GM23338 (cell line): Measurements from ENCODE around the gene KIF4A. TPM values are rescaled to one million over a fixed set of nuclear protein-coding genes. Genes with fewer than 3 reads are reported as not detected.

ENCODE experiments used
- ATAC-seq: fragments of 200-7000 bp; cut with Tn5 transposase; 3 replicates; pipeline ENCODE4 v1.9.1; 2020
- DNase-seq: peaks from one replicate; pipeline ENCODE4 v3.0.0-alpha.2; 2015; ENCODE audit warnings: low spot score
- H2AFZ ChIP-seq: fragments of 200-600 bp; sonication (generic); 2 replicates; pipeline ENCODE4 v1.8.0; 2016; ENCODE audit warnings: antibody characterized with exemption, mild to moderate bottlenecking, moderate library complexity
- H3F3A ChIP-seq: fragments of 200-600 bp; sonication (generic); replicated peaks from 2 replicates; pipeline ENCODE4 v1.8.0; 2017; ENCODE audit warnings: antibody characterized with exemption, mixed run types, low read depth
- H3K27ac ChIP-seq: fragments of 200-600 bp; sonication (generic); 2 replicates; pipeline ENCODE4 v1.6.1; 2016; ENCODE audit warnings: low read depth
- H3K27me3 ChIP-seq: fragments of 200-600 bp; sonication (generic); 2 replicates; pipeline ENCODE4 v1.8.0; 2016; ENCODE audit warnings: mild to moderate bottlenecking, mixed run types, moderate library complexity; ENCODE audit not compliant: insufficient read depth
- H3K36me3 ChIP-seq: fragments of 200-600 bp; sonication (generic); 2 replicates; pipeline ENCODE4 v1.8.0; 2016; ENCODE audit warnings: mild to moderate bottlenecking; ENCODE audit not compliant: insufficient read depth
- H3K4me1 ChIP-seq: fragments of 200-600 bp; sonication (generic); 2 replicates; pipeline ENCODE4 v1.8.0; 2016; ENCODE audit warnings: mild to moderate bottlenecking, moderate library complexity; ENCODE audit not compliant: insufficient read depth
- H3K4me2 ChIP-seq: fragments of 200-600 bp; sonication (generic); 2 replicates; pipeline ENCODE4 v1.7.1; 2017; ENCODE audit warnings: mixed run types
- H3K4me3 ChIP-seq: fragments of 200-600 bp; sonication (generic); 2 replicates; pipeline ENCODE4 v1.6.1; 2016; ENCODE audit warnings: mixed run types
- H3K79me2 ChIP-seq: fragments of 200-600 bp; sonication (generic); replicated peaks from 2 replicates; pipeline ENCODE4 v1.8.0; 2017; ENCODE audit warnings: mild to moderate bottlenecking; ENCODE audit not compliant: insufficient read depth
- H3K9me2 ChIP-seq: fragments of 200-600 bp; sonication (generic); 2 replicates; pipeline ENCODE4 v1.8.0; 2017; ENCODE audit not compliant: insufficient read depth
- H4K20me1 ChIP-seq: fragments of 200-600 bp; sonication (generic); replicated peaks from 2 replicates; pipeline ENCODE4 v1.8.0; 2017; ENCODE audit warnings: mild to moderate bottlenecking; ENCODE audit not compliant: insufficient read depth
- H3K27ac Mint-ChIP-seq: 2 replicates; pipeline ENCODE4 v1.8.0; 2020; ENCODE audit warnings: inconsistent platforms, mild to moderate bottlenecking, moderate library complexity, mixed read lengths
- H3K27me3 Mint-ChIP-seq: 3 replicates; pipeline ENCODE4 v1.8.0; 2022; ENCODE audit warnings: low read depth, mild to moderate bottlenecking, moderate library complexity, mixed read lengths, inconsistent platforms; ENCODE audit not compliant: insufficient read depth, poor library complexity
- H3K36me3 Mint-ChIP-seq: 3 replicates; pipeline ENCODE4 v1.8.0; 2021; ENCODE audit warnings: low read depth, mild to moderate bottlenecking, inconsistent platforms, moderate library complexity, mixed read lengths
- H3K4me1 Mint-ChIP-seq: 3 replicates; pipeline ENCODE4 v1.8.0; 2020; ENCODE audit warnings: mild to moderate bottlenecking, inconsistent platforms, mixed read lengths
- H3K4me3 Mint-ChIP-seq: 3 replicates; pipeline ENCODE4 v1.8.0; 2021; ENCODE audit warnings: moderate library complexity, mild to moderate bottlenecking, inconsistent platforms, mixed read lengths
- H3K9me3 Mint-ChIP-seq: 3 replicates; pipeline ENCODE4 v1.8.0; 2020; ENCODE audit warnings: moderate library complexity, mild to moderate bottlenecking, inconsistent platforms, mixed read lengths
- CREB1 ChIP-seq: fragments of 250-450 bp; sonication (Bioruptor Pico); IDR thresholded peaks from 2 replicates; pipeline ENCODE4 v1.5.0; 2020; ENCODE audit warnings: low read depth, mild to moderate bottlenecking, moderate library complexity
- CTCF ChIP-seq, 2 experiments: fragments of 200-600 bp in 1 of 2; sonication (generic) in 1 of 2; conservative IDR thresholded peaks; 2 replicates each; pipeline versions ENCODE4 v1.5.1 to v1.6.1; 2016 to 2017; ENCODE audit warnings: antibody characterized with exemption in 2 of 2, low read depth in 2 of 2, mild to moderate bottlenecking in 2 of 2, moderate library complexity in 1 of 2
- ETS1 ChIP-seq: IDR thresholded peaks from 2 replicates; pipeline ENCODE4 v1.6.1; 2016; ENCODE audit warnings: antibody characterized with exemption
- EZH2 ChIP-seq: fragments of 200-600 bp; sonication (generic); IDR thresholded peaks from one replicate; pipeline ENCODE4 v1.8.0; 2017; ENCODE audit warnings: antibody characterized with exemption, mild to moderate bottlenecking, low read depth; ENCODE audit not compliant: unreplicated experiment
- EZH2phosphoT487 ChIP-seq: fragments of 200-600 bp; sonication (generic); IDR thresholded peaks from one replicate; pipeline ENCODE4 v1.8.1; 2018; ENCODE audit warnings: antibody characterized with exemption; ENCODE audit not compliant: unreplicated experiment
- JUNB ChIP-seq: IDR thresholded peaks from one replicate; pipeline ENCODE4 v1.6.1; 2016; ENCODE audit warnings: antibody characterized with exemption; ENCODE audit not compliant: unreplicated experiment
- POLR2AphosphoS5 ChIP-seq: IDR thresholded peaks from 2 replicates; pipeline ENCODE4 v1.6.1; 2016; ENCODE audit warnings: antibody characterized with exemption, low read depth
- REST ChIP-seq: IDR thresholded peaks from one replicate; pipeline ENCODE4 v1.6.1; 2018; ENCODE audit warnings: antibody characterized with exemption; ENCODE audit not compliant: unreplicated experiment
- STAT1 ChIP-seq: IDR thresholded peaks from one replicate; pipeline ENCODE4 v1.6.1; 2016; ENCODE audit warnings: antibody characterized with exemption; ENCODE audit not compliant: unreplicated experiment
- ZNF114 ChIP-seq: fragments of 250-450 bp; sonication (Bioruptor Pico); IDR thresholded peaks from 2 replicates; pipeline ENCODE4 v1.5.0; 2020; ENCODE audit warnings: mild to moderate bottlenecking, moderate library complexity
- ZNF331 ChIP-seq: fragments of 250-450 bp; sonication (Bioruptor Pico); IDR thresholded peaks from 2 replicates; pipeline ENCODE4 v1.5.0; 2020; ENCODE audit warnings: low read depth, mild to moderate bottlenecking, moderate library complexity
- ZNF462 ChIP-seq: fragments of 250-450 bp; sonication (Bioruptor Pico); IDR thresholded peaks from 2 replicates; pipeline ENCODE4 v1.5.0; 2020; ENCODE audit warnings: mild to moderate bottlenecking, moderate library complexity
- polyA plus RNA-seq: library from polyadenylated mRNA; unstranded; fragments of >200 nt; fragmentation: Nextera tagmentation; extraction: Ambion mirVana; gene quantifications from 2 replicates; pipeline ENCODE4 v1.2.1, GENCODE V29; 2016
- total RNA-seq: library from RNA; depleted of rRNA; stranded (reverse); fragments of >200 nt; shearing (Covaris generic); gene quantifications from 2 replicates; pipeline ENCODE4 v1.2.3, GENCODE V29; 2014

The KIF4A gene
- total and polyA plus RNA-seq, 2 experiments from 2014 or later: 21.5 to 27.6 TPM

GRCh38 chrX:70405003-70405402, 115.1 kb downstream of the KIF4A start:
- H3K27me3 ChIP-seq: no peaks in the 10 kb centered on the region
- no peaks in the 10 kb centered on the region for H3K79me2 ChIP-seq
- Mint-ChIP-seq H3K4me3 (no peak overlapping the region), H3K27me3 (no peaks in the 10 kb centered on the region), H3K4me1 (no peaks in the 10 kb centered on the region), H3K36me3 (peaks cover 50% of the 10 kb centered on the region), H3K9me3 (no peaks in the 10 kb centered on the region), H3K27ac (no peak overlapping the region)
- no peak for DNase-seq
- H3K36me3 ChIP-seq: peaks cover 4% of the 10 kb centered on the region; the same call in 1 of the 2 replicates
- no peaks in the 10 kb centered on the region for H4K20me1 ChIP-seq
- H3K4me3 ChIP-seq: no peak overlapping the region
- TF ChIP-seq ETS1 (no peak), STAT1 (no peak), POLR2AphosphoS5 (no peak), CREB1 (CRISPR knock-in tag) (no peak), EZH2phosphoT487 (no peak), REST (no peak), CTCF (conservative IDR thresholded peaks at IDR 0.05; ENCODE audit: low read depth in 2 of 2) (no peak), JUNB (no peak), ZNF462 (CRISPR knock-in tag) (no peak), EZH2 (no peak), ZNF331 (CRISPR knock-in tag) (no peak), ZNF114 (no peak)
- H3K9me2 ChIP-seq: no peaks in the 10 kb centered on the region
- no peak overlapping the region for H3K4me2 ChIP-seq
- H2AFZ ChIP-seq: no peak overlapping the region
- ATAC-seq: no peak
- H3F3A ChIP-seq: no peaks in the 10 kb centered on the region
- no peaks in the 10 kb centered on the region for H3K4me1 ChIP-seq
- H3K27ac ChIP-seq: no peak overlapping the region
